ENCODE data around the gene PAX5.

PAX5 gene

GRCh38 chr9:36985769-36986467 lies 48.1 kb downstream of the PAX5 start:
- no peak for DNase-seq

- no peak for DNase-seq
Observed at GRCh38 chr9:36985061-36985768, 48.9 kb downstream of the PAX5 start.

GRCh38 chr9:36980148-36980974 lies 53.7 kb downstream of the PAX5 start:
- DNase-seq: no peak

GRCh38 chr9:36976371-36977030 lies 57.6 kb downstream of the PAX5 start:
- DNase-seq: no peak

- no peak for DNase-seq
Observed at GRCh38 chr9:36974731-36975130, 59.3 kb downstream of the PAX5 start.

- no peak for DNase-seq
Observed at GRCh38 chr9:36971935-36972488, 62.1 kb downstream of the PAX5 start.

- no peak for DNase-seq
Observed at GRCh38 chr9:36970007-36970888, 63.8 kb downstream of the PAX5 start.

GRCh38 chr9:36969216-36969771 lies 64.8 kb downstream of the PAX5 start:
- no peak for DNase-seq

GRCh38 chr9:36968574-36969215 lies 65.4 kb downstream of the PAX5 start:
- DNase-seq: no peak

- no peak for DNase-seq
Observed at GRCh38 chr9:36967997-36968396, 66.1 kb downstream of the PAX5 start.

GRCh38 chr9:36966371-36967097 lies 67.5 kb downstream of the PAX5 start:
- no peak for DNase-seq

- no peak for DNase-seq
Observed at GRCh38 chr9:36964791-36965190, 69.3 kb downstream of the PAX5 start.

- DNase-seq: no peak
Observed at GRCh38 chr9:36963346-36963745, 70.7 kb downstream of the PAX5 start.

- no peak for DNase-seq
Observed at GRCh38 chr9:36962691-36963090, 71.4 kb downstream of the PAX5 start.

GRCh38 chr9:36961561-36962325 lies 72.3 kb downstream of the PAX5 start:
- no peak for DNase-seq

- DNase-seq: no peak
Observed at GRCh38 chr9:36961051-36961450, 73.0 kb downstream of the PAX5 start.

GRCh38 chr9:36960575-36960955 lies 73.5 kb downstream of the PAX5 start:
- no peak for DNase-seq

GRCh38 chr9:36959681-36960574 lies 74.1 kb downstream of the PAX5 start:
- DNase-seq: no peak
